ENCODE data around the gene MDH1B.
A peak's percentile ranks its signal among the peaks of the same experiment; 100 is the strongest.

Gene MDH1B

GRCh38 chr2:206698811-206699210 lies 66.3 kb downstream of the MDH1B start:
- Histone ChIP-seq H2AFZ (no peak overlapping the region), H3K9me3 (ENCODE audit: control insufficient read depth, low read length) (no peaks in the 10 kb centered on the region), H3K79me2 (no peaks in the 10 kb centered on the region), H3K4me3 (ENCODE audit: low read depth, low read length) (no peak overlapping the region), H3K36me3 (ENCODE audit: control insufficient read depth, insufficient read depth, low read length) (no peaks in the 10 kb centered on the region), H3K9ac (no peak overlapping the region), H3K4me1 (no peaks in the 10 kb centered on the region), H3K27me3 (ENCODE audit: control insufficient read depth, insufficient read depth, low read length) (no peaks in the 10 kb centered on the region), H3K27ac (no peak overlapping the region), H3K4me2 (ENCODE audit: low read length) (no peak overlapping the region)
- TF ChIP-seq CTCF (IDR thresholded peaks at IDR 0.05): no peak

- Histone ChIP-seq H3K4me1 (no peaks in the 10 kb centered on the region), H3K4me2 (ENCODE audit: low read length) (no peak overlapping the region), H3K27ac (no peak overlapping the region), H3K4me3 (ENCODE audit: low read depth, low read length) (no peak overlapping the region), H3K27me3 (ENCODE audit: control insufficient read depth, insufficient read depth, low read length) (no peaks in the 10 kb centered on the region), H3K79me2 (no peaks in the 10 kb centered on the region), H3K9me3 (ENCODE audit: control insufficient read depth, low read length) (no peaks in the 10 kb centered on the region), H3K36me3 (ENCODE audit: control insufficient read depth, insufficient read depth, low read length) (no peaks in the 10 kb centered on the region), H3K9ac (no peak overlapping the region), H2AFZ (no peak overlapping the region)
- no peak for TF ChIP-seq CTCF (IDR thresholded peaks at IDR 0.05)
Measured at GRCh38 chr2:206696910-206697309, 68.2 kb downstream of the MDH1B start.

DNA sequence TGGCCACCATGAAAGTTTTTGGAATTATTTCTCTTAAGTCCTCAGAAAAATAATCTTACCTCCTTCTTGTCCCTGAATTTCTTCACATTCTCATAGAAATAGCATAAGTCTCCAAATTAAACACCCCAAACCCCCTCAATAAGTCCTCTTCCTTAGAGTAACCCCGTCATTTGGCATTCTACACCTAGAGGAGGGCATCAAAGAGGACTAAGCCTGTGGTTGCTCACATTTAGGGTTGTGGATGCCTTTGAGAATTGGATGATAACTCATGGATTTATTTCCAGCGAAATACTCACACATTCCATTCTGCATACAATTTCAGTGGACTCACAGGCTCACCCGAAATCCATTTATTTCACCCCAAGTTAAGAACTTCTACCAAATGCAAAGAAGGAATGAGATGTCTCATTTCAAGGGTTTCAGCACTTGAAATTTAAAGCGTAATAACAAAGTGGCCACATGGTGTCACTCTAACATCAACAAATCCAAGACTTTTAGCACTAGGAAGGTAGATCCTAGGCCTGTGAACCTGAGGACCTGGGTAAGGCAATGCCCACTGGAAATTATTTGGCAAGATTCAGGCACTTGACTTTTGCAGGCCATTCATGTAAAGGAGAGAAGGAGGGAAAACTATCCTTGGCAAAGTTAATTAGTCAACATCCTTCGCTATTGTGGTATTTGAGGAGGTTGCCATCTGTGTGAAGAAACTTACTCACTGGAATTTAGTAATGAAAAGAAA lies 71.6 kb downstream of the MDH1B start:
- Histone ChIP-seq H3K27me3 (ENCODE audit: control insufficient read depth, insufficient read depth, low read length) (no peaks in the 10 kb centered on the region), H3K4me2 (ENCODE audit: low read length) (no peak overlapping the region), H3K9ac (no peak overlapping the region), H3K27ac (no peak overlapping the region), H3K9me3 (ENCODE audit: control insufficient read depth, low read length) (no peaks in the 10 kb centered on the region), H2AFZ (no peak overlapping the region), H3K4me1 (no peaks in the 10 kb centered on the region), H3K79me2 (no peaks in the 10 kb centered on the region), H3K4me3 (ENCODE audit: low read depth, low read length) (no peak overlapping the region), H3K36me3 (ENCODE audit: control insufficient read depth, insufficient read depth, low read length) (no peaks in the 10 kb centered on the region)
- peak; percentile 73 for TF ChIP-seq CTCF (IDR thresholded peaks at IDR 0.05)

DNA sequence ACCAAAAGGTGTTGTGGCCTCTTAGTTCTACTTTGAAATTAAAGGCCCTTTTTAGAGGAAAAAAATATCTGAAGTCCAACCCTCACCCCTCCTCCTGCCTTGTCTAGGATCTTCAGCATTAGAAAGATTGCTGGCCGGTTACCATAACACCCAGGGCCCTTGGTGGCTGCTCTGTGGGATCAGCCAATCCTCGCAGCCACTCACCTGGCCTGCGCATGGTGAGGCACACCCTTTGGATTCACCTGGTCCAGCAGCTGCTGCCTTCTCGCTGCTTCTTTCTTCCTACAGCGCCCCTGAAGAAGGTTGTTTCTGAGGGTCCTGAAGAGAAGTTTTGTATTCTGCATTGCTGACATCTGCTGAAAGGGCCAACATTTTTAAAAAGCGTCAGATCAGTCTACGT lies 72.2 kb downstream of the MDH1B start:
- no peaks in the 10 kb centered on the region for H3K4me1 ChIP-seq
- H3K79me2 ChIP-seq: no peaks in the 10 kb centered on the region
- H2AFZ ChIP-seq: no peak overlapping the region
- no peak for TF ChIP-seq CTCF (IDR thresholded peaks at IDR 0.05)
- H3K9me3 ChIP-seq (ENCODE audit: control insufficient read depth, low read length): no peaks in the 10 kb centered on the region
- H3K4me3 ChIP-seq (ENCODE audit: low read depth, low read length): no peak overlapping the region
- no peak overlapping the region for H3K27ac ChIP-seq
- H3K4me2 ChIP-seq (ENCODE audit: low read length): no peak overlapping the region
- H3K36me3 ChIP-seq (ENCODE audit: control insufficient read depth, insufficient read depth, low read length): no peaks in the 10 kb centered on the region
- H3K27me3 ChIP-seq (ENCODE audit: control insufficient read depth, insufficient read depth, low read length): no peaks in the 10 kb centered on the region
- no peak overlapping the region for H3K9ac ChIP-seq

GRCh38 chr2:206688990-206689389 lies 76.1 kb downstream of the MDH1B start:
- Histone ChIP-seq H3K4me3 (ENCODE audit: low read depth, low read length) (no peak overlapping the region), H3K79me2 (no peaks in the 10 kb centered on the region), H3K27ac (no peak overlapping the region), H3K4me1 (no peaks in the 10 kb centered on the region), H3K9me3 (ENCODE audit: control insufficient read depth, low read length) (no peaks in the 10 kb centered on the region), H3K27me3 (ENCODE audit: control insufficient read depth, insufficient read depth, low read length) (no peaks in the 10 kb centered on the region), H2AFZ (no peak overlapping the region), H3K4me2 (ENCODE audit: low read length) (no peak overlapping the region), H3K9ac (no peak overlapping the region), H3K36me3 (ENCODE audit: control insufficient read depth, insufficient read depth, low read length) (no peaks in the 10 kb centered on the region)
- no peak for TF ChIP-seq CTCF (IDR thresholded peaks at IDR 0.05)

Measured in parathyroid adenoma (tissue), 2 donors.